HG03442 (cell line): ENCODE results near the gene HDAC10.
A peak's percentile ranks its signal among the peaks of the same experiment; 100 is the strongest.
"Not testable (repeated sequence)": the region's sequence is repeated elsewhere in the genome, so short reads cannot be mapped to it uniquely, and the experiment has no call there.

ENCODE experiments used
- ATAC-seq: cut with Tn5 transposase; IDR thresholded peaks from one replicate; pipeline ENCODE4 v1.9.1; 2021; ENCODE audit warnings: mild to moderate bottlenecking, moderate library complexity; ENCODE audit not compliant: unreplicated experiment

HDAC10 gene

GRCh38 chr22:50286275-50286674 lies 35.2 kb upstream of the HDAC10 start:
- ATAC-seq = no peak

GRCh38 chr22:50285568-50286229 lies 34.6 kb upstream of the HDAC10 start:
- ATAC-seq = no peak

- ATAC-seq = no peak
Observed at GRCh38 chr22:50284479-50284878, 33.4 kb upstream of the HDAC10 start.

GRCh38 chr22:50283821-50284220 lies 32.8 kb upstream of the HDAC10 start:
- no peak for ATAC-seq

GRCh38 chr22:50282361-50283155 lies 31.5 kb upstream of the HDAC10 start:
- ATAC-seq = no peak

GRCh38 chr22:50281957-50282356 lies 30.9 kb upstream of the HDAC10 start:
- no peak for ATAC-seq

GRCh38 chr22:50281384-50281760 lies 30.3 kb upstream of the HDAC10 start:
- ATAC-seq = no peak

- no peak for ATAC-seq
Observed at GRCh38 chr22:50280708-50281383, 29.8 kb upstream of the HDAC10 start.

GRCh38 chr22:50280022-50280707 lies 29.1 kb upstream of the HDAC10 start:
- no peak for ATAC-seq

GRCh38 chr22:50278956-50279619 lies 28.0 kb upstream of the HDAC10 start:
- no peak for ATAC-seq

- ATAC-seq = no peak
Observed at GRCh38 chr22:50278461-50278860, 27.4 kb upstream of the HDAC10 start.

- ATAC-seq = no peak
Observed at GRCh38 chr22:50277761-50278160, 26.7 kb upstream of the HDAC10 start.

GRCh38 chr22:50276143-50276542 lies 25.1 kb upstream of the HDAC10 start:
- ATAC-seq = peak; percentile 60

GRCh38 chr22:50275181-50276055 lies 24.4 kb upstream of the HDAC10 start:
- ATAC-seq = no peak

GRCh38 chr22:50274771-50275170 lies 23.7 kb upstream of the HDAC10 start:
- no peak for ATAC-seq

GRCh38 chr22:50274311-50274710 lies 23.2 kb upstream of the HDAC10 start:
- no peak for ATAC-seq

GRCh38 chr22:50273781-50274180 lies 22.7 kb upstream of the HDAC10 start:
- ATAC-seq = not testable (repeated sequence)

- ATAC-seq = not testable (repeated sequence)
Observed at GRCh38 chr22:50273352-50273751, 22.3 kb upstream of the HDAC10 start.

GRCh38 chr22:50272044-50272802 lies 21.2 kb upstream of the HDAC10 start:
- ATAC-seq = no peak
